Heart left ventricle (tissue), 13 donors: ENCODE data around the gene MAP9.

Source experiments
- POLR2A ChIP-seq, 2 donors: fragments of 450-650 bp; IDR thresholded peaks; one replicate each; pipeline ENCODE4 v1.6.1; 2017; ENCODE audit warnings: antibody characterized with exemption in 2 of 2, mild to moderate bottlenecking in 2 of 2, moderate library complexity in 2 of 2
- TF ChIP-seq, protein P1 (sequence below), 12 donors: fragments of 200-600 bp; sonication (generic) in 4 of 12; IDR thresholded peaks; one replicate each; pipeline versions ENCODE4 v1.5.0 to v1.8.0; 2018 to 2022; ENCODE audit warnings: antibody characterized with exemption in 12 of 12, mild to moderate bottlenecking in 5 of 12
- donor health status: ischemic (EF 13 %, LVEDD 7.1; RV severe dilation, severe dysfunction).
- donor health status: DM: no; HTN: yes; CAD: no.
- donor health status: DM: no; HTN: no; CAD: no.
- donor health status: ischemic (EF 25% LVEDD 6.9; RV normal size, moderate dysfunction).
- donor health status: ischemic (EF 25% LVEDD 5.7; RV mildly dilated, moderate dysfunction).
- donor health status: ischemic (EF 35%, LVEDD 5.7; RV mildly dilated, moderate dysfunction).
- donor health status: nonischemic (EF 11% LVEDD 7.7; RV severe dilation, severe dysfunction).
- donor health status: DM: yes; HTN: yes; CAD: no.
- donor health status: PGD.
- donor health status: ischemic (EF 29% LVEDD 5.4; RV normal size, mild dysfunction).
- donor health status: nonischemic (EF 23%, LVEDD 6.1; RV moderate dilation, normal function).

DNA sequence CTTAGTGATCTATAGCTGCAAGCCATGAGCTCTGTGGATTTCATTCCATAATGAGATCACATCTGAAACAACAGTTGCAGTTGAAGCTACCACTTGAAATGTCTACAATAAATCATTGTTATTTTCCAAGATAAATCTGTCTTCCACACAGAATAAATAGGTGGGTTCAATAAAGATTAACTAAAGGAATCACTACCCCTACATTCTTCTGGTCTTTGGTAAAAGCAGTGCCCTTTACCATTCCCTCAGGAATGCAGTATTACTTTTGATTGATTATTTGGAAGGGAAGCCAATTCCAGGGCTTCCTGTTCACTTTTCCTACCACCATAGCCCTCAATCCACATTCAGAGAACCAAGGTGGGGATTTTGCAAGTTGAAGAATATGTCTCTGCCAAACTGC lies 38.9 kb upstream of the MAP9 start:
- TF ChIP-seq, protein P1, sequence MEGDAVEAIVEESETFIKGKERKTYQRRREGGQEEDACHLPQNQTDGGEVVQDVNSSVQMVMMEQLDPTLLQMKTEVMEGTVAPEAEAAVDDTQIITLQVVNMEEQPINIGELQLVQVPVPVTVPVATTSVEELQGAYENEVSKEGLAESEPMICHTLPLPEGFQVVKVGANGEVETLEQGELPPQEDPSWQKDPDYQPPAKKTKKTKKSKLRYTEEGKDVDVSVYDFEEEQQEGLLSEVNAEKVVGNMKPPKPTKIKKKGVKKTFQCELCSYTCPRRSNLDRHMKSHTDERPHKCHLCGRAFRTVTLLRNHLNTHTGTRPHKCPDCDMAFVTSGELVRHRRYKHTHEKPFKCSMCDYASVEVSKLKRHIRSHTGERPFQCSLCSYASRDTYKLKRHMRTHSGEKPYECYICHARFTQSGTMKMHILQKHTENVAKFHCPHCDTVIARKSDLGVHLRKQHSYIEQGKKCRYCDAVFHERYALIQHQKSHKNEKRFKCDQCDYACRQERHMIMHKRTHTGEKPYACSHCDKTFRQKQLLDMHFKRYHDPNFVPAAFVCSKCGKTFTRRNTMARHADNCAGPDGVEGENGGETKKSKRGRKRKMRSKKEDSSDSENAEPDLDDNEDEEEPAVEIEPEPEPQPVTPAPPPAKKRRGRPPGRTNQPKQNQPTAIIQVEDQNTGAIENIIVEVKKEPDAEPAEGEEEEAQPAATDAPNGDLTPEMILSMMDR (IDR thresholded peaks at IDR 0.05) = no peak
- TF ChIP-seq POLR2A (IDR thresholded peaks at IDR 0.05) = no peak
